ENCODE data around the gene ARHGDIA.

DNA sequence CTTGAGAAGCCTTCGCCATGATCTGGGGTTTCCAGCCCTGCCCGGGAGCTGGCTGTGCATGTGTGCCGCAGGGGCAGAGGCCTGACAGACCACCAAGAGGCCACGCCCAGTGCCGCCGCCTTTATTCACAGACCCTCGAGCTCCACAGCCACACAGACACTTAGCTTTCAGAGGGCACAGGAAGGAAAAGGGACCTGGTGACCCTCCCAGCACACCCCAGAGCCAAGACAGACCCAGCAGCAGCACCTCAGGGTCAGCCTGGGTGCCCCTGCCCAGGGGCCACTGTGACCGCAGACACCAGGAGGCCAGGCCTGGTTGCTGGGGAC, 48.9 kb downstream of the ARHGDIA start:
- TF ChIP-seq LEF1 (IDR thresholded peaks at IDR 0.05; ENCODE audit: borderline replicate concordance) = no peak
- TF ChIP-seq ARNT (IDR thresholded peaks at IDR 0.05) = no peak
- TF ChIP-seq FOXM1 (IDR thresholded peaks at IDR 0.05; ENCODE audit: borderline replicate concordance) = no peak

Measured in HEK293T (cell line).